ENCODE measurements around the gene NDUFAF8.
A peak's percentile ranks its signal among the peaks of the same experiment; 100 is the strongest.

Gene NDUFAF8

DNA sequence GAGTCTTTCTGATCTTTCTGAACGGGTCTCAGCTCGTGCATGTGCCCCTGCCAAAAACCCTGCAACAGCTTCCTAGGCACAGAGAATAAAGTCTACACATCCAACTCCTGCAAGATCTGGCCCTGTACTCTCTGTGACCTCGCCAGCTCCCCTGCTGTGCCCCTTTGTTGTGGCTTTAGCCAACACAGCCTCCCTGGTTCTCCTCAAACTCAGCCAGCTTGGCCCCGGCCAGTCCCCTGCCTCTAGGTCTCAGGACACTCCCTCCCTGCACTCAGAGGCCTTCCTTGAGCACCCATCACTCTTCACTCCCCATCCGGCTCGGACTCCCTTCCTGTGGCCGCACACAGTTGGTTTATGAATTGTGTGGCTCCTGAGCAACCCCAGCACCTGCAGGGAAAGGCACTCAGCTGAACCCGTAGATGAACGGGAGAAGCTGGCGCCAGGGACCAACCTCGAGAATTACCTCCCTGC is 17.7 kb upstream of the NDUFAF8 start:
- Histone ChIP-seq H3K36me3 (ENCODE audit: low read length) (no peaks in the 10 kb centered on the region), H3K79me2 (ENCODE audit: insufficient read depth, low read length) (peaks cover 3% of the 10 kb centered on the region; the same call in 1 of the 2 replicates), H3K4me3 (ENCODE audit: insufficient read depth, low read length, poor library complexity, severe bottlenecking) (no peak overlapping the region), H2AFZ (ENCODE audit: low read depth, low read length, severe bottlenecking) (no peak overlapping the region), H3K9me2 (replicated peaks; ENCODE audit: insufficient read depth, low read length) (no peaks in the 10 kb centered on the region), H3K27ac (ENCODE audit: low read depth, low read length) (no peak overlapping the region), H3K9ac (ENCODE audit: low read length) (peak overlapping the region; percentile 82), H3K9me3 (ENCODE audit: insufficient read depth, low read length) (no peaks in the 10 kb centered on the region), H3K4me2 (ENCODE audit: low read depth, low read length, poor library complexity, severe bottlenecking) (peak overlapping the region; percentile 65), H3K27me3 (ENCODE audit: low read length) (no peaks in the 10 kb centered on the region), H4K20me1 (ENCODE audit: low read depth, low read length) (no peaks in the 10 kb centered on the region), H3F3A (ENCODE audit: insufficient read depth) (0 out of 2 replicates have a peak, but pooled peaks cover 3% of the 10 kb centered on the region)
- no peak for TF ChIP-seq EZH2phosphoT487 (conservative IDR thresholded peaks at IDR 0.05; ENCODE audit: low read length)
- TF ChIP-seq, protein P1, sequence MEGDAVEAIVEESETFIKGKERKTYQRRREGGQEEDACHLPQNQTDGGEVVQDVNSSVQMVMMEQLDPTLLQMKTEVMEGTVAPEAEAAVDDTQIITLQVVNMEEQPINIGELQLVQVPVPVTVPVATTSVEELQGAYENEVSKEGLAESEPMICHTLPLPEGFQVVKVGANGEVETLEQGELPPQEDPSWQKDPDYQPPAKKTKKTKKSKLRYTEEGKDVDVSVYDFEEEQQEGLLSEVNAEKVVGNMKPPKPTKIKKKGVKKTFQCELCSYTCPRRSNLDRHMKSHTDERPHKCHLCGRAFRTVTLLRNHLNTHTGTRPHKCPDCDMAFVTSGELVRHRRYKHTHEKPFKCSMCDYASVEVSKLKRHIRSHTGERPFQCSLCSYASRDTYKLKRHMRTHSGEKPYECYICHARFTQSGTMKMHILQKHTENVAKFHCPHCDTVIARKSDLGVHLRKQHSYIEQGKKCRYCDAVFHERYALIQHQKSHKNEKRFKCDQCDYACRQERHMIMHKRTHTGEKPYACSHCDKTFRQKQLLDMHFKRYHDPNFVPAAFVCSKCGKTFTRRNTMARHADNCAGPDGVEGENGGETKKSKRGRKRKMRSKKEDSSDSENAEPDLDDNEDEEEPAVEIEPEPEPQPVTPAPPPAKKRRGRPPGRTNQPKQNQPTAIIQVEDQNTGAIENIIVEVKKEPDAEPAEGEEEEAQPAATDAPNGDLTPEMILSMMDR (IDR thresholded peaks at IDR 0.05; ENCODE audit: insufficient read depth, low read length, poor library complexity, severe bottlenecking), result no peak

DNA sequence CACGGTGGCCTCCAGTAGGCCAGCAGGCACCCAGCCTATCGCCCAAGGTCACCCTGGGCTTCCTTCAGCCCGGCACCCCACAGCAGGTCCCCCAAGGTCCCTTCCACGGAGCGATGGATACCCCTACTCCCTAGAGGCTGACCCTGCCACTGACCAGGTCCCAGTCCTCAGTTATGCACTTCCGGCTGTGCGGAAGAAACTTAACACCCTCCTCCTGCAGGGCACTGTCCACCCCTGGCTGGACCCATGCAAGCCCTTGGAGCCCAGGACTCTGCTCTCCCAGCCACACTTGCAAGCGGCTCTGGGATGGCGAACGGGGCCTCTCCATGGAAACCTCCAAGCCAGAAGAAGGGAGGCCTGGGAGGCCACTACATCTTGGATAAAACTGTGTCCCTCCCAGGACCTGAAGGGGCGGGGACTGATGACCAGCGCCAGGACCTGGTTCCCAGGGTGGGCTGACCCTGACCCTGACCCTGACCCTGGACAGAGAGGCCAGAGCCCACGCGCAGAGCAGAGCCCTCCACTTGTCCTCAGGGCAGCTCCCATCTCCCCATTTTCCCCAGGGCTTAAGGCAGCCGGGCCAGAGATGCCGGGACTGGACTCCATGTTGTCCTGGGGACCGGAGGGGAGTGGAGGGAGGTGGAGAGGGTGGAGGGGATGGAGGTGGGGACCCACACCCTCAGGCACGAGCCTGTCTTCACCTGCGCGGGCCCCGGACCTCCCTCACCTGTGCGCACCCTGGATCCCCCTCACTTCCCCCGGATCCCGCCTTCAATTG is 17.1 kb upstream of the NDUFAF8 start:
- Histone ChIP-seq H3F3A (ENCODE audit: insufficient read depth) (0 out of 2 replicates have a peak, but pooled peaks cover 3% of the 10 kb centered on the region), H3K9ac (ENCODE audit: low read length) (peak overlapping the region; percentile 82), H3K4me3 (ENCODE audit: insufficient read depth, low read length, poor library complexity, severe bottlenecking) (peak overlapping the region; percentile 81), H3K9me2 (replicated peaks; ENCODE audit: insufficient read depth, low read length) (no peaks in the 10 kb centered on the region), H3K9me3 (ENCODE audit: insufficient read depth, low read length) (no peaks in the 10 kb centered on the region), H4K20me1 (ENCODE audit: low read depth, low read length) (no peaks in the 10 kb centered on the region), H2AFZ (ENCODE audit: low read depth, low read length, severe bottlenecking) (peak overlapping the region; percentile 93), H3K4me2 (ENCODE audit: low read depth, low read length, poor library complexity, severe bottlenecking) (peak overlapping the region; percentile 65), H3K36me3 (ENCODE audit: low read length) (no peaks in the 10 kb centered on the region), H3K27ac (ENCODE audit: low read depth, low read length) (no peak overlapping the region), H3K27me3 (ENCODE audit: low read length) (no peaks in the 10 kb centered on the region), H3K79me2 (ENCODE audit: insufficient read depth, low read length) (peaks cover 3% of the 10 kb centered on the region; the same call in 1 of the 2 replicates)
- TF ChIP-seq, protein P1 (IDR thresholded peaks at IDR 0.05; ENCODE audit: insufficient read depth, low read length, poor library complexity, severe bottlenecking), result no peak
- TF ChIP-seq EZH2phosphoT487 (conservative IDR thresholded peaks at IDR 0.05; ENCODE audit: low read length), result no peak

DNA sequence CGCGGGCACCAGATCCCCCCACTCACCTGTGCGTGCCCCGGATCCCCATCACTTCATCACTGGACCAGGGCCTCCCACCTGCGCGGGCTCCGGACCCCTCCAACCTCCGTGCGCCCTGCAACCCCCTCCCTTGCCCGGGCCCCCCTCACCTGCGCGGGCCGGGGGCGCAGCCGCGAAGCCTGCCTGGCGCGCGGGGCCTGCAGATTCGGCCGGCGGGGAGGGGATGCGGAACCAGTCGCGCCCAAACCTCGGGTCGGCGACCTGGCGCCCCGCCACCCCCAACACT is 16.6 kb upstream of the NDUFAF8 start:
- TF ChIP-seq, protein P1 (IDR thresholded peaks at IDR 0.05; ENCODE audit: insufficient read depth, low read length, poor library complexity, severe bottlenecking), result no peak
- TF ChIP-seq EZH2phosphoT487 (conservative IDR thresholded peaks at IDR 0.05; ENCODE audit: low read length), result no peak
- Histone ChIP-seq H3K9ac (ENCODE audit: low read length) (peak overlapping the region; percentile 82), H3K9me3 (ENCODE audit: insufficient read depth, low read length) (no peaks in the 10 kb centered on the region), H3F3A (ENCODE audit: insufficient read depth) (0 out of 2 replicates have a peak, but pooled peaks cover 3% of the 10 kb centered on the region), H2AFZ (ENCODE audit: low read depth, low read length, severe bottlenecking) (peak overlapping the region; percentile 93), H3K4me3 (ENCODE audit: insufficient read depth, low read length, poor library complexity, severe bottlenecking) (peak overlapping the region; percentile 81), H3K36me3 (ENCODE audit: low read length) (no peaks in the 10 kb centered on the region), H3K27ac (ENCODE audit: low read depth, low read length) (no peak overlapping the region), H3K27me3 (ENCODE audit: low read length) (no peaks in the 10 kb centered on the region), H3K79me2 (ENCODE audit: insufficient read depth, low read length) (peaks cover 3% of the 10 kb centered on the region; the same call in 1 of the 2 replicates), H3K4me2 (ENCODE audit: low read depth, low read length, poor library complexity, severe bottlenecking) (peak overlapping the region; percentile 65), H4K20me1 (ENCODE audit: low read depth, low read length) (no peaks in the 10 kb centered on the region), H3K9me2 (replicated peaks; ENCODE audit: insufficient read depth, low read length) (no peaks in the 10 kb centered on the region)
